Measurements from ENCODE around the gene SHLD2. TPM values are rescaled to one million over a fixed set of nuclear protein-coding genes. Genes with fewer than 3 reads are reported as not detected.
"Not testable (repeated sequence)": the region's sequence is repeated elsewhere in the genome, so short reads cannot be mapped to it uniquely, and the experiment has no call there.

SHLD2 gene
- total RNA-seq, 1 donor from 2014 or later = 37.1 TPM

GRCh38 chr10:87219370-87219769, 124.4 kb downstream of the SHLD2 start:
- not testable (repeated sequence) for DNase-seq

GRCh38 chr10:87222789-87223188, 127.8 kb downstream of the SHLD2 start:
- not testable (repeated sequence) for DNase-seq

- not testable (repeated sequence) for DNase-seq
Measured at GRCh38 chr10:87225148-87225547, 130.1 kb downstream of the SHLD2 start, which contains the start of gene NUTM2A. NUTM2A (plus strand) TSS chr10:87225448; CDS start chr10:87225831, 383 bp downstream.

GRCh38 chr10:87228247-87228646, 133.2 kb downstream of the SHLD2 start:
- DNase-seq = not testable (repeated sequence)

- DNase-seq = not testable (repeated sequence)
Measured at GRCh38 chr10:87229211-87229610, 134.2 kb downstream of the SHLD2 start.

GRCh38 chr10:87234854-87235253, 139.8 kb downstream of the SHLD2 start:
- DNase-seq = not testable (repeated sequence)

- not testable (repeated sequence) for DNase-seq
Measured at GRCh38 chr10:87237244-87237643, 142.2 kb downstream of the SHLD2 start.

- not testable (repeated sequence) for DNase-seq
Measured at GRCh38 chr10:87239346-87239808, 144.4 kb downstream of the SHLD2 start.

Other genes starting within 250 kb of the SHLD2 start
- 4.8 TPM for gene MMRN2, start 137.6 kb upstream of the SHLD2 start, total RNA-seq
- gene SNCG, start 136.6 kb upstream of the SHLD2 start, total RNA-seq = 2.7 TPM
- not detected for gene ADIRF, start 126.7 kb upstream of the SHLD2 start, total RNA-seq
- gene FAM25A, start 74.9 kb upstream of the SHLD2 start, total RNA-seq = not detected
- gene GLUD1, start 363 bp upstream of the SHLD2 start, total RNA-seq = 175 TPM
- 1.2 TPM for gene NUTM2A, start 130.2 kb downstream of the SHLD2 start, total RNA-seq

All from occipital lobe (tissue), 2 donors.